Mesenchymal stem cell (in vitro differentiated cells and primary cell): ENCODE data around the gene POM121C.
"Not testable (repeated sequence)": the region's sequence is repeated elsewhere in the genome, so short reads cannot be mapped to it uniquely, and the experiment has no call there.

Experiments
- DNase-seq: peaks from one replicate; pipeline ENCODE4 v3.0.0-alpha.2; 2013
- H2AFZ ChIP-seq: one replicate; pipeline ENCODE4 v1.6.1; 2013; ENCODE audit warnings: low read depth, mild to moderate bottlenecking, control low read depth, inconsistent platforms, low read length, moderate library complexity
- H2AK5ac ChIP-seq: 2 replicates; pipeline ENCODE4 v1.6.1; 2013; ENCODE audit warnings: low read length, moderate library complexity, mild to moderate bottlenecking, inconsistent platforms; ENCODE audit not compliant: severe bottlenecking
- H2BK120ac ChIP-seq: one replicate; pipeline ENCODE4 v1.6.1; 2013; ENCODE audit warnings: low read depth, mild to moderate bottlenecking, inconsistent platforms, low read length, moderate library complexity
- H2BK12ac ChIP-seq, 2 experiments: one replicate each; pipeline ENCODE4 v1.6.1; 2013; ENCODE audit warnings: inconsistent platforms in 2 of 2, low read length in 2 of 2, mild to moderate bottlenecking in 2 of 2, moderate library complexity in 2 of 2, control low read depth in 1 of 2
- H2BK15ac ChIP-seq: one replicate; pipeline ENCODE4 v1.6.1; 2013; ENCODE audit warnings: mild to moderate bottlenecking, low read depth, inconsistent platforms; ENCODE audit not compliant: poor library complexity, severe bottlenecking
- H2BK5ac ChIP-seq: 2 replicates; pipeline ENCODE4 v1.6.1; 2013; ENCODE audit warnings: low read depth, mild to moderate bottlenecking, low read length, control low read depth, inconsistent platforms; ENCODE audit not compliant: poor library complexity, severe bottlenecking
- H3K14ac ChIP-seq, 2 experiments: one replicate each; pipeline ENCODE4 v1.6.1; 2013; ENCODE audit warnings: inconsistent platforms in 2 of 2, low read length in 2 of 2, control low read depth in 1 of 2, mild to moderate bottlenecking in 1 of 2, moderate library complexity in 1 of 2
- H3K18ac ChIP-seq, 2 experiments: one replicate each; pipeline ENCODE4 v1.6.1; 2013; ENCODE audit warnings: inconsistent platforms in 2 of 2, low read length in 2 of 2, control low read depth in 1 of 2, low read depth in 1 of 2, mild to moderate bottlenecking in 1 of 2
- H3K23ac ChIP-seq, 2 experiments: one replicate each; pipeline ENCODE4 v1.6.1; 2013; ENCODE audit warnings: inconsistent platforms in 2 of 2, low read length in 2 of 2, mild to moderate bottlenecking in 2 of 2, moderate library complexity in 2 of 2, control low read depth in 1 of 2
- H3K27ac ChIP-seq: 2 replicates; pipeline ENCODE4 v1.5.1; 2013; ENCODE audit warnings: mild to moderate bottlenecking, moderate library complexity, low read length, control low read depth, inconsistent platforms; ENCODE audit not compliant: poor library complexity, severe bottlenecking
- H3K27me3 ChIP-seq, 2 experiments: 2 replicates each; pipeline versions ENCODE4 v1.6.1 to v1.7.0; 2013; ENCODE audit warnings: low read length in 2 of 2, mild to moderate bottlenecking in 2 of 2, moderate library complexity in 2 of 2, control low read depth in 1 of 2, inconsistent platforms in 1 of 2; ENCODE audit not compliant: control insufficient read depth in 1 of 2, insufficient read depth in 1 of 2
- H3K36me3 ChIP-seq, 2 experiments: 2 replicates each; pipeline versions ENCODE4 v1.6.1 to v1.7.0; 2013; ENCODE audit warnings: low read length in 2 of 2, control low read depth in 1 of 2, inconsistent platforms in 1 of 2, low read depth in 1 of 2, mild to moderate bottlenecking in 1 of 2; ENCODE audit not compliant: insufficient read depth in 2 of 2, control insufficient read depth in 1 of 2
- H3K4ac ChIP-seq, 2 experiments: one replicate each; pipeline ENCODE4 v1.6.1; 2013; ENCODE audit warnings: inconsistent platforms in 2 of 2, low read length in 2 of 2, mild to moderate bottlenecking in 2 of 2, moderate library complexity in 2 of 2, control low read depth in 1 of 2, low read depth in 1 of 2
- H3K4me1 ChIP-seq: 2 replicates; pipeline ENCODE4 v1.6.1; 2013; ENCODE audit warnings: low read depth, low read length, control low read depth; ENCODE audit not compliant: control insufficient read depth, insufficient read depth
- H3K4me2 ChIP-seq: 2 replicates; pipeline ENCODE4 v1.6.1; 2013; ENCODE audit warnings: low read length, mild to moderate bottlenecking, inconsistent platforms; ENCODE audit not compliant: poor library complexity, severe bottlenecking
- H3K4me3 ChIP-seq, 2 experiments: 2 replicates each; pipeline versions ENCODE4 v1.5.1 to v1.7.0; 2013; ENCODE audit warnings: low read length in 2 of 2, mild to moderate bottlenecking in 2 of 2, control low read depth in 1 of 2, low read depth in 1 of 2; ENCODE audit not compliant: insufficient read depth in 1 of 2
- H3K79me1 ChIP-seq: replicated peaks from 2 replicates; pipeline ENCODE4 v1.6.1; 2013; ENCODE audit warnings: mild to moderate bottlenecking, control low read depth, low read length, inconsistent platforms; ENCODE audit not compliant: poor library complexity, severe bottlenecking
- H3K9ac ChIP-seq: 2 replicates; pipeline ENCODE4 v1.7.0; 2013; ENCODE audit warnings: mild to moderate bottlenecking, low read length, moderate library complexity
- H3K9me3 ChIP-seq: 2 replicates; pipeline ENCODE4 v1.7.0; 2013; ENCODE audit warnings: mild to moderate bottlenecking, low read length; ENCODE audit not compliant: control insufficient read depth
- H4K8ac ChIP-seq: one replicate; pipeline ENCODE4 v1.6.1; 2013; ENCODE audit warnings: inconsistent platforms, mild to moderate bottlenecking, low read length, moderate library complexity
- H4K91ac ChIP-seq: one replicate; pipeline ENCODE4 v1.6.1; 2013; ENCODE audit warnings: mild to moderate bottlenecking, low read length, inconsistent platforms
- WGBS: methylation state at CpG from one replicate; pipeline ENCODE4 v1.1.7; 2013; ENCODE audit warnings: mixed read lengths; 5-methylcytosine and 5-hydroxymethylcytosine counted together

POM121C gene

DNA sequence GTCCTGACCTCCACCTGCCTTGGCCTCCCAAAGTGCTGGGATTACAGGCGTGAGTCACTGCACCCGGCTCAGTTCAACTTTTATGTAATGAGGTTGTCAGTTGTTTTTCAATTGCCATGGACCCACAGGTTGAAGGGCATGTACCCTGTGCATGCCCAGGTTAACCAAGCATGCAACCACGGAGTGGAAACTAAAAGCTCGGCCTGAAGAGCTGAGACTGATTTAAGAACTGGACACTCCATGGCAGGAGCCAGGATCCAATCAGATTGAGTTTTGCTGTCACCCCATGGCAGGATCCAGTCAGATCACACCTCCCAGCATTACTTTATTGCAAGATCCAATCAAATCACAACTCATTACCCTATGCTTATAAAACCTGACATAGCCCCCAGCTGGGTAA is 22.9 kb upstream of the POM121C start:
- not testable (repeated sequence) for H3K4me3 ChIP-seq, H3K27me3 ChIP-seq, H3K14ac ChIP-seq, H3K9me3 ChIP-seq, H3K9ac ChIP-seq, H2BK15ac ChIP-seq, H3K4ac ChIP-seq, H3K23ac ChIP-seq, H2AK5ac ChIP-seq, H4K8ac ChIP-seq, H3K79me1 ChIP-seq, H3K36me3 ChIP-seq, H3K18ac ChIP-seq, H3K4me1 ChIP-seq, H3K4me2 ChIP-seq, H2BK120ac ChIP-seq, H2BK12ac ChIP-seq, H3K27ac ChIP-seq, H4K91ac ChIP-seq, DNase-seq, H2AFZ ChIP-seq, H2BK5ac ChIP-seq
- WGBS, result no CpG with 5 or more reads among the region's 4 CpGs

DNA sequence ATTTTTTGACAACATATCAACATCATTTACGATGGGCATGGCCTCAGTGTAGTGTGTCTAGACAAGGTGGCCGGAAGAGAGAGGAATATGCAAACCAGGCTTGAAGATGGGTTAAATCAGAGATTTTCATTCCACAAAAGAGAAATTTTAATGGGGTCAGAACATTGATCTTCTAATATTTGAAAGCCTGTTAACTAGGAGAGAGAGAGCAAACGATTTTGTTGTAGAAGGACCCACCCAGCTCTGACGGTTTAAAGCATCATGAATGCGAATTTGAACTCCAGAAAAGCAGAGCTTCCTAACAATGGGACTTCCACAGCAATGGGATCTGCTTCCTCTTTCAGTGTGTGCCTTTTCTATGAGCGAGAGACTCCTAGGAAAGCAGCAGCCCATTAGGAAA is 5.9 kb upstream of the POM121C start, which contains the start of gene SPDYE5:
TSS of gene SPDYE5 (plus strand) at position 301 of the 400 bp plus-strand sequence. CDS start 1,728 bp downstream, outside the sequence.
- not testable (repeated sequence) for H3K4me3 ChIP-seq, H3K14ac ChIP-seq, H2BK15ac ChIP-seq, DNase-seq, H2AK5ac ChIP-seq, H2BK12ac ChIP-seq, H3K36me3 ChIP-seq, H3K4me1 ChIP-seq, H4K91ac ChIP-seq, H2BK120ac ChIP-seq, H3K9me3 ChIP-seq, H3K79me1 ChIP-seq, H4K8ac ChIP-seq, H3K4me2 ChIP-seq, H3K9ac ChIP-seq, H3K27ac ChIP-seq, H3K27me3 ChIP-seq, H3K23ac ChIP-seq, H2AFZ ChIP-seq, H3K4ac ChIP-seq, H3K18ac ChIP-seq, H2BK5ac ChIP-seq
- 98% methylated on average over 3 of the region's 6 CpGs for WGBS

DNA sequence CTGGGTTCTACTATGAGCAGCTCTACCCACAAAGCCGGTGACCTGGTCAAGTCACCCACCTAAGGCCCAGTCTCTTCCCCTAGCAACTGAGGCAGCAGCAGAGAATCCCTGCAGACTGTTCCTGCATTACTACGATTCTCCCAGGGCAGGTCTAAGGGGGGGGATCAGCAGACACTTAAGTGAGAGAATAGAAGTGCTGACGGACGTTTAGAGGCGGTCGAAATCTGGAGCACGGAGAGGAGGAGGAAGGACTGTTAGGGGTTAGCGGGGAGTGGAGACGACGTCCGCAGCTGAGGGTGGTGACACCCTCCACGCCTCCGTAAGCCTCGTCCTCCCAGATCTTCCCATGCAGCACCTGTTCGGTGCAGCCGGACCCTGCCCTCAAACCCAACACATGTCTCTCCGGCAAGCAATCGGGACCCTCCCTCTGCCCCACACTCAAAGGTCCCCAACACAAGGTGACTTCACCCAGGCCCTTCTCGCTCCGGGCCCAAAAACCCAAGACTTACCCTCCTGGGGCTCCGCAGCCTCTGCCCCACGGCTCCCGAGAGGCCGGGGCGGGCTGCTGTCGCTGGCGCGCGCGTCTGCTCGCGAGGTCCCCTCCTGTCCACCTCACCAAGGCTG is 632 bp downstream of the POM121C start:
- not testable (repeated sequence) for H3K9me3 ChIP-seq, H3K18ac ChIP-seq

DNA sequence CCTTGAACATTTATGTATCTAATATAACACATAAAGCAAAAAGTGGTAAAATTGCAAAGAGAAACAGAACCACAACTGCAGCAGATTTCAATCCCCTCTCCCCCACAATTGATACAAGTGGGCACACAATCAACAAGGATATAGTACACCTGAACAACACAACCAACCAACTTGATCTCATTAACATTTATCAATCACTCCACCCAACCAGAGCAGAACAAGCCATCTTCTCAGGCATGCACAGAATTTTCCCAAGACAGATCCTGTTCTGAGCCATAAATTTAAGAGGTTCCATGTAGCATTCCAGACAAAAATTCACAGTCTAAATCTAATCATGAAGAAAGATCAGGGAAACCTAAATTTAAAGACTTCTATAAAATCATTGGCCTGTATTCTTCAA is 5.8 kb downstream of the POM121C start:
- H3K4me2 ChIP-seq, H3K4me1 ChIP-seq, H4K8ac ChIP-seq, H2BK120ac ChIP-seq, H2AK5ac ChIP-seq, H3K18ac ChIP-seq, H2AFZ ChIP-seq, H2BK5ac ChIP-seq, H4K91ac ChIP-seq, H3K23ac ChIP-seq, DNase-seq, H3K36me3 ChIP-seq, H3K79me1 ChIP-seq, H3K9me3 ChIP-seq, H3K9ac ChIP-seq, H2BK12ac ChIP-seq, H2BK15ac ChIP-seq, H3K14ac ChIP-seq, H3K4me3 ChIP-seq, H3K27ac ChIP-seq, H3K27me3 ChIP-seq, H3K4ac ChIP-seq: not testable (repeated sequence)

More for the DNA sequence above, 632 bp downstream of the POM121C start:
- H3K27me3 ChIP-seq, H2BK15ac ChIP-seq, H3K79me1 ChIP-seq, H2AK5ac ChIP-seq, H3K23ac ChIP-seq, H4K91ac ChIP-seq, H2AFZ ChIP-seq, H3K4ac ChIP-seq, H2BK12ac ChIP-seq, H3K4me1 ChIP-seq, H2BK5ac ChIP-seq, H2BK120ac ChIP-seq, H4K8ac ChIP-seq, H3K14ac ChIP-seq, H3K36me3 ChIP-seq: not testable (repeated sequence)
- peak overlapping the region; percentile 87 for H3K9ac ChIP-seq
- peak; percentile 13 for DNase-seq
- H3K4me2 ChIP-seq, result peak overlapping the region; percentile 75
- H3K27ac ChIP-seq, result peak overlapping the region; percentile 49
- peak overlapping the region; percentile 68 to 77 for H3K4me3 ChIP-seq
- WGBS, result 0% methylated on average over 11 of the region's 32 CpGs
